ENCODE measurements around the gene ZSWIM6. TPM values are rescaled to one million over a fixed set of nuclear protein-coding genes. Genes with fewer than 3 reads are reported as not detected.

ZSWIM6 gene
- total RNA-seq, 1 donor from 2014 or later, result 20.3 TPM

DNA sequence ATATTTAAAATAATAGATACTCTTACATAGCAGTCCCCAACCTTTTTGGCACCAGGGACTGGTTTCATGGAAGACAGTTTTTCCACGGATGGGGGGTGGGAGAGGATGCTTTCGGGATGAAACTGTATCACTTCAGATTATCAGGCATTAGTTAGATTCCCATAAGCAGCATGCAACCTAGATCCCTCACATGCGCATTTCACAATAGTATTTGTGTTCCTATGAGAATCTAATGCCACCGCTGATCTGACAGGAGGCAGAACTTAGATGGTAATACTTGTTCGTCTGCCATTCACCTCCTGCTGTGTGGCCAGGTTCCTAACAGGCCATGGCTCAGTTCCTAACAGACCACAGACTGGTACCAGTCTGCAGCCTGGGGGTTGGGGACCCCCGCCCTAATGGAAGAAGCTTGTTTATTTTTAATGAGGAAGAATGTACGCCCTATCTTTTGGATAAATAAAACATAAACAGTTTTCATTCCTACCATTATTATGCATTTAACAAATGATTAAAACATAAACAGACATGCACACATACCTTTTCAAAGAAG, 187.7 kb downstream of the ZSWIM6 start:
- TF ChIP-seq, protein P1, sequence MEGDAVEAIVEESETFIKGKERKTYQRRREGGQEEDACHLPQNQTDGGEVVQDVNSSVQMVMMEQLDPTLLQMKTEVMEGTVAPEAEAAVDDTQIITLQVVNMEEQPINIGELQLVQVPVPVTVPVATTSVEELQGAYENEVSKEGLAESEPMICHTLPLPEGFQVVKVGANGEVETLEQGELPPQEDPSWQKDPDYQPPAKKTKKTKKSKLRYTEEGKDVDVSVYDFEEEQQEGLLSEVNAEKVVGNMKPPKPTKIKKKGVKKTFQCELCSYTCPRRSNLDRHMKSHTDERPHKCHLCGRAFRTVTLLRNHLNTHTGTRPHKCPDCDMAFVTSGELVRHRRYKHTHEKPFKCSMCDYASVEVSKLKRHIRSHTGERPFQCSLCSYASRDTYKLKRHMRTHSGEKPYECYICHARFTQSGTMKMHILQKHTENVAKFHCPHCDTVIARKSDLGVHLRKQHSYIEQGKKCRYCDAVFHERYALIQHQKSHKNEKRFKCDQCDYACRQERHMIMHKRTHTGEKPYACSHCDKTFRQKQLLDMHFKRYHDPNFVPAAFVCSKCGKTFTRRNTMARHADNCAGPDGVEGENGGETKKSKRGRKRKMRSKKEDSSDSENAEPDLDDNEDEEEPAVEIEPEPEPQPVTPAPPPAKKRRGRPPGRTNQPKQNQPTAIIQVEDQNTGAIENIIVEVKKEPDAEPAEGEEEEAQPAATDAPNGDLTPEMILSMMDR (IDR thresholded peaks at IDR 0.05), result no peak
- DNase-seq (ENCODE audit: low spot score), result no peak
- H3K27me3 Mint-ChIP-seq (ENCODE audit: low read depth), result no peaks in the 10 kb centered on the region
- peaks cover 11% of the 10 kb centered on the region for H3K9me3 Mint-ChIP-seq (ENCODE audit: low read depth)
- peaks cover 5% of the 10 kb centered on the region for H3K4me1 Mint-ChIP-seq (ENCODE audit: low read depth)
- no peak overlapping the region for H3K27ac Mint-ChIP-seq (ENCODE audit: unreplicated experiment)
- peaks cover 10% of the 10 kb centered on the region for H3K36me3 Mint-ChIP-seq (ENCODE audit: low read depth)
- H3K4me3 Mint-ChIP-seq (ENCODE audit: unreplicated experiment), result no peak overlapping the region

DNA sequence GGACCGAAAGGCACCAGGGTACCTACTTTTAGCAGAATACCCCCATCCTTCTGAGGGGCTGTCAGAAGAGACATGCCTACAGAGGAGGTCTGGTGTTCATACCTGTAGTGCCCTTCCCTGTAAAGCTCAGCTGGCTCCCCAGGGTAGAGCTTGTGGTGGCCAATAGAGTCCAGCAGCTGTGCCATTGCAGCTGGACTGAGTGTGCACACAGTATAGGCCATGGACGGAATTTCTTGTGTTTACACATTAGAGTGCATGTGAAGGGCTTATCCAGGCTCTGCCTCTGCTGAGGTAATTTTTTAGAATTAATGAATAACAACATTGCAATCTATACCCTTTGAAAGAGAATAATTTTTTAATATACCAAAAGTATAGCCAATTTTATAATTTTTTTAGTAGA, 191.0 kb downstream of the ZSWIM6 start:
- DNase-seq (ENCODE audit: low spot score), result no peak
- Mint-ChIP-seq H3K9me3 (ENCODE audit: low read depth) (no peaks in the 10 kb centered on the region), H3K36me3 (ENCODE audit: low read depth) (peaks cover 13% of the 10 kb centered on the region), H3K27me3 (ENCODE audit: low read depth) (no peaks in the 10 kb centered on the region), H3K4me1 (ENCODE audit: low read depth) (peaks cover 25% of the 10 kb centered on the region), H3K4me3 (ENCODE audit: unreplicated experiment) (no peak overlapping the region), H3K27ac (ENCODE audit: unreplicated experiment) (no peak overlapping the region)
- TF ChIP-seq, protein P1 (IDR thresholded peaks at IDR 0.05), result no peak

DNA sequence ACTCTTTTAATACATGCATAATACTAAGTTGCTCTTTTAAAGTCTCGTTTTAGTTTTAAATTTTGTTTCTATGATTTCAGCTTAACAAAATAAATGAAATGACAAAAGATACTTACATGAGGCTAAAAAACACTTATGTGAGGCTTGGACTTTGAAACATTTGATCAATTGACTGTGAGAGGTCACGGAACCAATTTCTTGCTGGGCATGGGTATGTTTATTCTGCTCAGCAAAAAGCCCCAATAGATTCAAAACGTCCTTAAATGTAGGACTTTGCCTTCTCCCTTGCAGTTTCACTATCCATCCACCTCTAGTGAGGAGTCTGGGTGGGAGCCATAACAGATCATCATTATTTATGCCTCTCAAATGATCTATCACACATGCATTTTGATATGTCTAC, 191.9 kb downstream of the ZSWIM6 start:
- Mint-ChIP-seq H3K4me1 (ENCODE audit: low read depth) (peaks cover 25% of the 10 kb centered on the region), H3K36me3 (ENCODE audit: low read depth) (peaks cover 12% of the 10 kb centered on the region), H3K9me3 (ENCODE audit: low read depth) (no peaks in the 10 kb centered on the region), H3K27ac (ENCODE audit: unreplicated experiment) (no peak overlapping the region), H3K27me3 (ENCODE audit: low read depth) (no peaks in the 10 kb centered on the region), H3K4me3 (ENCODE audit: unreplicated experiment) (no peak overlapping the region)
- TF ChIP-seq, protein P1 (IDR thresholded peaks at IDR 0.05), result no peak
- DNase-seq (ENCODE audit: low spot score), result no peak

DNA sequence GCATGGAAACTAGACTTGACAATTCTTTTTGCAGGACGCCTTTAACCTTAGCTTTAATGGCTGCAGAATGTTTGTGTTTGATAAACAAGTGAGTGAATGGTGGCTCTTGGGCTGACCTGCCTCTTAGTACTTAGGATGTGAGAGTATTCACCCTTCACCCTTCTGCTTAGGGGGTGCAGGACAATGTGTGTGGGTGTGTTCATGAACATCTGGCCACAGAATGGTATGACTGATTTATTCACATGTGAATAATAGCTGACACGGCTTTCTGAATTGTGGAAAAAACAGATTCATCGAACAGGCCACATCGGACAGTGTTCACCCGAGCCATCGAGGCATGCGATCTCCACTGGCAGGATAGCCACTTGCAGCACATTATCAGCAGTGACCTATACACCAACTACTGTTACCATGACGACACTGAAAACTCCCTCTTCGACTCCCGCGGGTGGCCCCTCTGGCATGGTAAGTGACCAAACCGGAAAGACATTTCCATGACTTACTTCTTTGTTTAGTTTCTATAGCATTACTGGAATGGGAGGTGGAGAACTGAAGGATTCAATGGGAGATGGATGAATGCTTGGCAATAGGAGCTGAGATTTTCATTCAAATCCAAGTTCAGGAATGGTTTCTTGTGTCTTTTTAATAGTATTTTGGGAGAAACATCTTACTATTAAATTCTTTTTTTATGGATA, 193.6 kb downstream of the ZSWIM6 start:
- peak; percentile 43 for DNase-seq (ENCODE audit: low spot score)
- peaks cover 20% of the 10 kb centered on the region for H3K4me1 Mint-ChIP-seq (ENCODE audit: low read depth)
- H3K9me3 Mint-ChIP-seq (ENCODE audit: low read depth), result no peaks in the 10 kb centered on the region
- TF ChIP-seq, protein P1 (IDR thresholded peaks at IDR 0.05), result no peak
- H3K27ac Mint-ChIP-seq (ENCODE audit: unreplicated experiment), result peak overlapping the region; percentile 45
- peaks cover 18% of the 10 kb centered on the region for H3K36me3 Mint-ChIP-seq (ENCODE audit: low read depth)
- H3K4me3 Mint-ChIP-seq (ENCODE audit: unreplicated experiment), result no peak overlapping the region
- no peaks in the 10 kb centered on the region for H3K27me3 Mint-ChIP-seq (ENCODE audit: low read depth)

DNA sequence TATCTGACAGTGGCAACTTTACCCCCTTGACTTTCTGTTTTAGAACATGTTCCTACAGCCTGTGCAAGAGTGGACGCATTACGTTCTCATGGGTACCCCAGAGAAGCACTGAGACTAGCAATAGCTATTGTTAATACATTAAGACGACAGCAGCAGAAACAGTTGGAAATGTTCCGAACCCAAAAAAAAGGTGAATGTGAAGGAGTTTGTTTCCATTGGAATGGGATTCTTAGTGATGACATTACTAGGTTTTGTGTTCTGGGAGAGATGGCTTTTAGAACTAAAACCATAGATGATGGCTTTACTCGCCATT, 194.1 kb downstream of the ZSWIM6 start:
- Mint-ChIP-seq H3K27ac (ENCODE audit: unreplicated experiment) (peak overlapping the region; percentile 15), H3K4me3 (ENCODE audit: unreplicated experiment) (no peak overlapping the region), H3K4me1 (ENCODE audit: low read depth) (peaks cover 20% of the 10 kb centered on the region), H3K9me3 (ENCODE audit: low read depth) (no peaks in the 10 kb centered on the region), H3K36me3 (ENCODE audit: low read depth) (peaks cover 20% of the 10 kb centered on the region), H3K27me3 (ENCODE audit: low read depth) (no peaks in the 10 kb centered on the region)
- TF ChIP-seq, protein P1 (IDR thresholded peaks at IDR 0.05), result no peak
- no peak for DNase-seq (ENCODE audit: low spot score)

All from chondrocyte (in vitro differentiated cells).